Endothelial cell of umbilical vein (primary cell): Measurements from ENCODE around the gene GCNT2. TPM values are rescaled to one million over a fixed set of nuclear protein-coding genes. Genes with fewer than 3 reads are reported as not detected.

Experiments
- BruUV-seq: library from RNA; stranded (reverse); fragments of 400-500 nt; replicated peaks from 2 replicates; lab custom pipeline; 2021; lab: Mats Ljungman, UMichigan
- CTCF ChIA-PET: fragments of 300-600, 350-600 bp; sonication (Branson Sonifier 250); formaldehyde crosslinking; loops from one replicate; lab custom pipeline; 2021; ENCODE audit warnings: antibody characterized with exemption, inconsistent platforms; lab: Charles Lee
- POLR2A ChIA-PET: fragments of 300-600, 350-600 bp; sonication (Branson Sonifier 250); formaldehyde crosslinking; loops from one replicate; lab custom pipeline; 2021; ENCODE audit warnings: antibody characterized with exemption, inconsistent platforms; lab: Charles Lee
- DNase-seq: peaks from one replicate; pipeline ENCODE4 v3.0.0-alpha.2; 2011; ENCODE audit warnings: low read depth, low spot score
- FAIRE-seq: peaks from 2 replicates; lab custom pipeline; 2011; peaks lifted over from hg19 to GRCh38; lab: Jason Lieb, UNC
- H2AFZ ChIP-seq: 2 replicates; pipeline ENCODE4 v1.6.0; 2012; ENCODE audit warnings: low read depth, low read length, control low read depth, inconsistent platforms
- H3K27ac ChIP-seq: 2 replicates; pipeline ENCODE4 v1.5.1; 2011; ENCODE audit warnings: low read depth, mild to moderate bottlenecking, control low read depth, low read length, moderate library complexity; ENCODE audit not compliant: insufficient read depth
- H3K27me3 ChIP-seq, 2 experiments: 2 replicates each; pipeline versions ENCODE4 v1.6.0 to v1.6.1; 2011; ENCODE audit warnings: low read length in 2 of 2, mixed read lengths in 1 of 2; ENCODE audit not compliant: control insufficient read depth in 2 of 2, insufficient read depth in 2 of 2
- H3K36me3 ChIP-seq, 2 experiments: 2 replicates in 1 of 2; 3 replicates in 1 of 2; pipeline ENCODE4 v1.5.1; 2011; ENCODE audit warnings: low read length in 2 of 2, mild to moderate bottlenecking in 1 of 2, moderate library complexity in 1 of 2; ENCODE audit not compliant: control insufficient read depth in 2 of 2, insufficient read depth in 2 of 2; ENCODE audit errors: extremely low read depth in 1 of 2
- H3K4me1 ChIP-seq: 3 replicates; pipeline ENCODE4 v1.5.1; 2011; ENCODE audit warnings: mild to moderate bottlenecking, low read length; ENCODE audit not compliant: control insufficient read depth, insufficient read depth; ENCODE audit errors: extremely low read depth
- H3K4me2 ChIP-seq: 2 replicates; pipeline ENCODE4 v1.6.1; 2011; ENCODE audit warnings: low read length, control low read depth, mixed read lengths; ENCODE audit not compliant: insufficient read depth
- H3K4me3 ChIP-seq, 3 experiments: fragments of 200-600 bp in 1 of 3; sonication (generic), shearing (Covaris generic) in 1 of 3; replicated peaks in 1 of 3; 2 replicates each; pipeline ENCODE4 v1.5.1; 2011 to 2016; ENCODE audit warnings: control low read depth in 3 of 3, low read length in 3 of 3, mild to moderate bottlenecking in 2 of 3, inconsistent platforms in 1 of 3, low read depth in 1 of 3, moderate library complexity in 1 of 3; ENCODE audit not compliant: insufficient read depth in 1 of 3
- H3K79me2 ChIP-seq: 2 replicates; pipeline ENCODE4 v1.6.0; 2012; ENCODE audit warnings: low read length, inconsistent platforms; ENCODE audit not compliant: control insufficient read depth, insufficient read depth
- H3K9ac ChIP-seq: replicated peaks from 2 replicates; pipeline ENCODE3; 2011; ENCODE audit warnings: low read length, control low read depth; ENCODE audit not compliant: insufficient read depth; ENCODE audit errors: extremely low read depth
- H3K9me1 ChIP-seq: replicated peaks from 3 replicates; pipeline ENCODE4 v1.6.0; 2011; ENCODE audit warnings: mild to moderate bottlenecking, low read length; ENCODE audit not compliant: control insufficient read depth, insufficient read depth; ENCODE audit errors: extremely low read depth
- H3K9me3 ChIP-seq: replicated peaks from 2 replicates; pipeline ENCODE4 v1.5.1; 2012; ENCODE audit warnings: low read length, inconsistent platforms; ENCODE audit not compliant: control insufficient read depth, insufficient read depth
- H4K20me1 ChIP-seq: replicated peaks from 2 replicates; pipeline ENCODE3; 2011; ENCODE audit warnings: mild to moderate bottlenecking, low read length; ENCODE audit not compliant: control insufficient read depth, insufficient read depth; ENCODE audit errors: extremely low read depth
- CTCF ChIP-seq, 2 donors: IDR thresholded peaks; 1 replicate in 1 of 2; 2 replicates in 1 of 2; pipeline ENCODE4 v1.5.1; 2011; ENCODE audit warnings: low read length in 2 of 2, mild to moderate bottlenecking in 2 of 2, moderate library complexity in 2 of 2, control low read depth in 1 of 2, inconsistent platforms in 1 of 2, low read depth in 1 of 2; ENCODE audit not compliant: insufficient read depth in 1 of 2; ENCODE audit errors: extremely low read depth in 1 of 2
- EZH2 ChIP-seq: IDR thresholded peaks from 2 replicates; pipeline ENCODE4 v1.6.1; 2012; ENCODE audit warnings: borderline replicate concordance, low read depth, mild to moderate bottlenecking, moderate library complexity, low read length, inconsistent platforms; ENCODE audit not compliant: severe bottlenecking
- FOS ChIP-seq: IDR thresholded peaks from 2 replicates; pipeline ENCODE4 v1.6.1; 2011; ENCODE audit warnings: mild to moderate bottlenecking, low read length, moderate library complexity, borderline replicate concordance; ENCODE audit not compliant: insufficient read depth
- GATA2 ChIP-seq: IDR thresholded peaks from 2 replicates; pipeline ENCODE4 v1.7.0; 2011; ENCODE audit warnings: low read depth, mild to moderate bottlenecking, moderate library complexity, mixed read lengths, low read length; ENCODE audit not compliant: insufficient read length, insufficient read depth
- JUN ChIP-seq: IDR thresholded peaks from 2 replicates; pipeline ENCODE4 v1.6.1; 2011; ENCODE audit warnings: borderline replicate concordance, low read depth; ENCODE audit not compliant: insufficient read length, insufficient read depth
- MAX ChIP-seq: IDR thresholded peaks from 2 replicates; pipeline ENCODE4 v1.6.1; 2011; ENCODE audit not compliant: insufficient read depth, insufficient read length
- MYC ChIP-seq: IDR thresholded peaks from one replicate; pipeline ENCODE4 v1.6.1; 2011; ENCODE audit warnings: mild to moderate bottlenecking, low read depth, low read length
- POLR2A ChIP-seq: IDR thresholded peaks from 2 replicates; pipeline ENCODE4 v1.6.1; 2012; ENCODE audit warnings: low read depth, mild to moderate bottlenecking, control low read depth, low read length
- POLR2AphosphoS5 ChIP-seq: IDR thresholded peaks from 2 replicates; pipeline ENCODE4 v1.6.1; 2012; ENCODE audit warnings: low read depth, mild to moderate bottlenecking, control low read depth, low read length, moderate library complexity; ENCODE audit not compliant: insufficient read depth
- dilution Hi-C: fragments of 300-500 bp; cut with MboI; formaldehyde crosslinking; loops from one replicate; pipeline ENCODE4 v1.15.0; 2019; ENCODE audit warnings: low sequenced_read_pairs; ENCODE audit not compliant: extremely low pct_ligation_motif_present
- intact Hi-C: fragments of 100-400 bp; cut with micrococcal nuclease; formaldehyde crosslinking; loops from one replicate; pipeline ENCODE4 v1.10.0; 2022
- polyA plus RNA-seq, 4 experiments: library from polyadenylated mRNA; depleted of rRNA in 3 of 4; stranded (reverse) in 3 of 4; unstranded in 1 of 4; fragments of >200 nt; gene quantifications; 2 replicates each; pipeline versions ENCODE4 v1.2.1 to v1.2.3, GENCODE V29; 2011 to 2012; ENCODE audit warnings: missing spikeins in 1 of 4
- total RNA-seq: library from RNA; stranded (reverse); gene quantifications from 2 replicates; pipeline ENCODE4 v1.2.3, GENCODE V29; 2021

Gene GCNT2
- total and polyA plus RNA-seq, 2 donors (not counting 3 experiments of a cell fraction or from before 2014, with no cell fraction given), result 3.8 to 10.9 TPM

GRCh38 chr6:10550764-10551163 lies 29.6 kb downstream of the GCNT2 start:
- no peaks in the 10 kb centered on the region for H3K79me2 ChIP-seq
- BruUV-seq, result no TSS peak
- FAIRE-seq (no peak), DNase-seq (no peak)
- TF ChIP-seq MAX (no peak), JUN (no peak), FOS (no peak), CTCF (IDR thresholded peaks at IDR 0.05; ENCODE audit: extremely low read depth in 1 of 2, insufficient read depth in 1 of 2, low read depth in 1 of 2, low read length in 2 of 2) (no peak), POLR2A (no peak), GATA2 (no peak), POLR2AphosphoS5 (no peak), EZH2 (no peak), MYC (no peak)
- H3K27ac ChIP-seq, result no peak overlapping the region
- ChIA-PET CTCF (no interaction called here), POLR2A (no interaction called here)
- no peak overlapping the region for H3K9ac ChIP-seq
- H4K20me1 ChIP-seq, result no peaks in the 10 kb centered on the region
- no peak overlapping the region for H3K4me3 ChIP-seq
- no peaks in the 10 kb centered on the region for H3K9me1 ChIP-seq
- H3K9me3 ChIP-seq, result no peaks in the 10 kb centered on the region
- dilution Hi-C loops (no loop called here), intact Hi-C loops (no loop called here)
- no peaks in the 10 kb centered on the region for H3K27me3 ChIP-seq
- peaks cover 13% of the 10 kb centered on the region for H3K4me1 ChIP-seq
- H3K36me3 ChIP-seq, result no peaks in the 10 kb centered on the region
- H3K4me2 ChIP-seq, result no peak overlapping the region
- H2AFZ ChIP-seq, result no peak overlapping the region
